Amniotic stem cell (primary cell): ENCODE measurements around the gene GGT6.

Experiments
- DNase-seq: peaks from one replicate; lab custom pipeline; 2025; lab: John Stamatoyannopoulos, UW

GGT6 gene

GRCh38 chr17:4520060-4520893, 40.1 kb downstream of the GGT6 start:
- DNase-seq, result no peak

- DNase-seq, result no peak
Observed at GRCh38 chr17:4519361-4519788, 41.0 kb downstream of the GGT6 start.

GRCh38 chr17:4518901-4519300, 41.5 kb downstream of the GGT6 start:
- DNase-seq, result no peak

- no peak for DNase-seq
Observed at GRCh38 chr17:4516735-4517134, 43.6 kb downstream of the GGT6 start.

GRCh38 chr17:4515501-4515900, 44.9 kb downstream of the GGT6 start:
- DNase-seq, result no peak

- no peak for DNase-seq
Observed at GRCh38 chr17:4514779-4515178, 45.6 kb downstream of the GGT6 start.

- DNase-seq, result no peak
Observed at GRCh38 chr17:4514206-4514605, 46.2 kb downstream of the GGT6 start.

GRCh38 chr17:4513113-4514032, 47.0 kb downstream of the GGT6 start:
- no peak for DNase-seq

- no peak for DNase-seq
Observed at GRCh38 chr17:4512156-4513112, 47.9 kb downstream of the GGT6 start.

- no peak for DNase-seq
Observed at GRCh38 chr17:4511199-4511932, 49.0 kb downstream of the GGT6 start.

GRCh38 chr17:4510618-4510941, 49.8 kb downstream of the GGT6 start:
- DNase-seq, result no peak

- DNase-seq, result no peak
Observed at GRCh38 chr17:4509923-4510617, 50.3 kb downstream of the GGT6 start.

GRCh38 chr17:4509401-4509800, 51.0 kb downstream of the GGT6 start:
- DNase-seq, result no peak

GRCh38 chr17:4508207-4508606, 52.2 kb downstream of the GGT6 start:
- DNase-seq, result no peak

GRCh38 chr17:4507361-4508111, 52.8 kb downstream of the GGT6 start:
- no peak for DNase-seq
